SKM-1 treated with dmso at 0.1 percent for 144 hours (cell line): ENCODE measurements around the gene RAMP1.
"Not testable (repeated sequence)": the region's sequence is repeated elsewhere in the genome, so short reads cannot be mapped to it uniquely, and the experiment has no call there.

ENCODE experiments used
- DNase-seq: peaks from one replicate; lab custom pipeline; 2025; ENCODE audit not compliant: unreplicated experiment; lab: John Stamatoyannopoulos, UW

RAMP1 gene

DNA sequence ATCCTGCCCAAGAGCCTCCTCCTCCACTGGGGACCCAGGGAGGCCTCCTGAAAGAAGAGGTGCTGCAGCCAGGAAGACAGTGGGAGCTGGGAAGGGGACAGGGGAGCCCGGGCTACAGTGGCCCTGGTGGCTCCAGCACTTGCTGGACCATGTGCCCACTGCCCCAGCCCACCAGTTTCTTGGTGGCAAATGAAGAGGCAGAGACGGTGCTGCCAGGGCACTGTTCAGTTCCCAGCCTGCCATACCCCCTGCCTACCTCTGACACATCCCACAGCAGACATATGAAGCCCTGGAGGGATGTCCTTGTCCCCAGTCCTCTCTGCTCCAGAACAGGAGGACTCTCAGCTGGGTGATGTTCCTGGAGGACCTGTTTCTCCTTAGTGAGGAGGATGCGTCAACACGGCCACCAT lies 3.7 kb downstream of the RAMP1 start:
- no peak for DNase-seq

DNA sequence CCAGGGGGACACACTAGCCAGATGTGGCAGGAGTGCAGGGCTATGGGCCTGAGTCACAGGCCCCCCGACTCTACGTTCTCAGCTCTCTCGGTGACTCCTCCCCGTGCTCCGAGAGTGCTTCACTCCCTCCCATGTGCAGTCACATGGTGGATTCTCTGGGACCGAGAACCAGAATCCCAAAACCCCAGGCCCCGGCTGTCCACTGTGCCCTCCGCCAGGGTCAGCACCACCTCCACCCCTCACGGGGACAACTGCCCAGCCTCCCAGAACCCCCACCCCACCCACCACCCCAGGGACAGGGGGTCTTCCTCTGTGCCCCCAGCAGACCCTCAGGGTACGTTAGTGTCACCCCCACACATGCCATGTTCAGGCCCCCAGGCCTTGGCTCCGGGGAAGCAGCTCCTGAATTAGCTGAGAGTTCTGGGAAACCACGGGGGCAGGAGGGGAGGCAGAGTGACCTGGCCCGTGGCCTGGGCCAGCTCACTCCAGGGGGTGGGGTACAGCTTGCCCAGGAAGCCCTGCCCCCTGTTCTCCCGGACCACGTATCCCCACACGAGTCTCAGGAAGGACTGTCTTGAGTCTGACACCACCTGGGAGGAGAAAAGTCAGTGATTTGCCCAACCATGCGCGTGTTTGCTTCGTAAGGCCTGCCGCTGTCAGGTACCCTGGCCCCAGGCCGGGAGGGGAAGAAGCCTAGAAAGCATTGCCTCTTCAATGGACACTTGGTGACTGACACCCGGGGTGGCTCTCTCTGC lies 4.4 kb downstream of the RAMP1 start:
- no peak for DNase-seq

DNA sequence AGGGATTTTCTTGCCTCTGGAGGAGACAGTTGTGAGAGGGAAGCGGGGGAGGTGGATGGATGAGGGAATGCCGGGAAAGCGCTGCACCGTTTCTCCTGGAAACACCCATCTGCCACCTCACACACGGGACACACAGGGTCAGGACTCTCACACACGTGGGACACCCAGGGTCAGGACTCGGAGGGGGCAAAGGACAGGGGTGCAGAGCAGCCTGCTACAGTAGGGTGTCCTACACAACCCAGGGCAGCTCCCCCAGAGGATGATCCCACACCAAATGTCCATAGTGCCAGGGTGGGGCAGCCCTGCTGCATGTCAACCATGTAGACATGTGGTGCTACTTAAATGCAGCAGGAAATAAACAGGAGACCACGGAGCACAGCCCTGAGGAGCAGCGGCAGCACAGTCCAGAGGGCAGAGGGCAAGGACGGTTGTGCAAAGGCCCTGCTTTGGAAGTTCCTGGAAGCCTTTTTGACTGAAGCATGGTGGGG lies 5.1 kb downstream of the RAMP1 start:
- no peak for DNase-seq

DNA sequence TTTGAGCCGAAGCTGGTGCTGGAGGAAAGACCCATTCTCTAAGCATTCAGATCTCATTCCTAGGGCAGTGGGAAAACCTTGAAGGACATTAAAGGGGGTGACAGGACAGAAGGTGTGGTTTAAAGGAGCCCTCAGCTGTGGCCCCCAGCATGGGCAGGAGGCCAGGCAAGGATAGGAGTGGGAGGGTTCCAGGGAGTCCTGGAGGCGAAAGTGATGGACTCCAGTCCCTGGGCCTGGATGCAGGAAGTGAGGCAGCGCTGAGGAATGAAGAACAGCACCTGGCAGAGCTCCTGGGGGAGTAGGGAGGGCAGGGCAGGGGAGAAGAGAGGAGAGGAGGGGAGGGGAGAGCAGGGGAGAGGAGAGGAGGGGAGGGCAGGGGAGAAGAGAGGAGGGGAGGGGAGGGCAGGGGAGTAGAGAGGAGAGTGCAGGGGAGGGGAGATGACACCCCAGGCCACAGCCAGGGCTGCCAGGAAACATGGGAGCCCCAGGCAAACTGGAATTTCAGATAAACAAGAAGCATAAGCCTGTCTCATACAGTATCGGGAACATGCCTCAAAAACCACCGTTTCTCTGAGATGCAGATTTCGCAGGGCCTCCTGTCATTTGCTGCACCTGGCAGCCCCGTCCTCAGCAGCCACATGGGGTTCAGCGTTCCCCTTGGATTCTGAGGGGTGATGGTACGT lies 5.7 kb downstream of the RAMP1 start:
- no peak for DNase-seq

DNA sequence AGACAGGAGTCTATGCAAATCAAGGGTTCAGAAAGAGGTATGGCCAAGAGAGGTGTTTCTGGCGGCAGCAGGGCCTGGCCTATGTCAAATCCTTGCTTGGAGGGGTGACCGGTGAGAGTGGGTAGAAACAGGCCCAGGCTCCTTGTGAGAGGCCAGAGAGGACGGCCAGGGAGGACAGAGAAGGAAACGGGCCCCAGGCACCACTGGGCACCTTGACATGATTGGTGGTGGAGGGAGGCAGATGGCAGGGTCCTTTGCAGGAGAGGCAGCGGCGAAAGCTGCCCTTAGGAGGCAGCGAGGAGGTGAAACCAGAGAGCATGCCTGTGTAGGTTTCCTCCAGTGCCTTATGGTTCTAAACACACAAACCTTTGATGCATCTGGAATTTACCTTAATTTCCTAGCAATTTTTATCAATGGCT lies 6.2 kb downstream of the RAMP1 start:
- DNase-seq: no peak

DNA sequence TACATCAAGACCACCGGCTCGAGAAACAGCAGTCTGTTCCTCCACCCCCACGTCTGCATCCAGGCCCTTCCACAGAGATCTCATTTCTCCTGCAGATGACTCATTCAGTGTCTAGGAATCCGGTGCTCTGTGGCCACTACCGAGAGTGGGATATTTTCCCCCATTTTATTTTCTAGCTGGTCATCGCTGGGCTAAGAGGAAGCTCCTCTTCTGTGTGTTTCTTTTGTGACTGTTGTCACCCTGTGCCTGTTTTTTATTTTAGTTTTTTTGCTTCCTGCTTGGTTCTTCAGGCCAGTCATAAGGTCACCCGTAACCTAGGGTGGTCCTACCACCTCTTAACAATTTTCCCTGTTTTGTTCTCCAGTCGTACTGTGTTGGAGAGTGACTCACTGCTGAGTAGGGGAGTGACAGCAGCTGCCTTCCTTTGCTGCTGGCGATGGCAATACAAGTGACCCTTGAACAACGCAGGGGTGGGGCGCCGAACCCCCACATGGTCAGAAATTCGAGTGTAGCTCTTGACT lies 6.7 kb downstream of the RAMP1 start:
- no peak for DNase-seq

DNA sequence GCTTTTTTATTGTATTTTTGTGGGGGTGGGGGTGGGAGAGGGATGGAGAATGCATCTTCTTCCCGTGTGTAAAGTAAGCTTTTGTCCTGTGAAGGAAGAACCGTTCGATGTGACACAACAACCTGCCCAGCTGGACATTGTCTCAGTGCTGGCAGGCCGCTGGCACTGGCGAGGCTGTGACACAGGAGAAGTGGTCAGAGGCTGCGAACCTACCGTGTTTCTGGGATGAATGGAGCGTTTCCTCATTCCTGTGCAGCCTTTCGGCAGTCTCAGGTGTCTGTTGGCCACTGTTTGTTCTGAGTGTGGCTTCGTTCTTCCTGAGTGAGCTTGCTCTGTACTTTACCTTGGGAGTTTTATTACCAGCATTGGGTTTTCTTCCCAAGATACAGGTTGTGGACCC lies 8.0 kb downstream of the RAMP1 start:
- DNase-seq: no peak

DNA sequence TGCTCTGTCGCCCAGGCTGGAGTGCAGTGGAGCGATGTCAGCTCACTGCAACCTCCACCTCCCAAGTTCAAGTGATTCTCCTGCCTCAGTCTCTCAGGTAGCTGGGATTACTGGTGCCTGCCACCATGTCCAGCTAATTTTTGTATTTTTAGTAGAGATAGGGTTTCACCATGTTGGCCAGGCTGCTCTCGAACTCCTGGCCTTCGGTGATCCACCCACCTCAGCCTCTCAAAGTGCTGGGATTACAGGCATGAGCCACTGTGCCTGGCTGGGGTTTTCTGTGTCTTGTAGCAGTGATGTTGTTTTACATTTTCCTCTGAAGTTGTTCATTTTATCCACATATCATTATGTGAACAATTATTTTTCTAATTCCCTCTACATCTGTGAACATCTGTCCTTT lies 8.7 kb downstream of the RAMP1 start:
- not testable (repeated sequence) for DNase-seq

DNA sequence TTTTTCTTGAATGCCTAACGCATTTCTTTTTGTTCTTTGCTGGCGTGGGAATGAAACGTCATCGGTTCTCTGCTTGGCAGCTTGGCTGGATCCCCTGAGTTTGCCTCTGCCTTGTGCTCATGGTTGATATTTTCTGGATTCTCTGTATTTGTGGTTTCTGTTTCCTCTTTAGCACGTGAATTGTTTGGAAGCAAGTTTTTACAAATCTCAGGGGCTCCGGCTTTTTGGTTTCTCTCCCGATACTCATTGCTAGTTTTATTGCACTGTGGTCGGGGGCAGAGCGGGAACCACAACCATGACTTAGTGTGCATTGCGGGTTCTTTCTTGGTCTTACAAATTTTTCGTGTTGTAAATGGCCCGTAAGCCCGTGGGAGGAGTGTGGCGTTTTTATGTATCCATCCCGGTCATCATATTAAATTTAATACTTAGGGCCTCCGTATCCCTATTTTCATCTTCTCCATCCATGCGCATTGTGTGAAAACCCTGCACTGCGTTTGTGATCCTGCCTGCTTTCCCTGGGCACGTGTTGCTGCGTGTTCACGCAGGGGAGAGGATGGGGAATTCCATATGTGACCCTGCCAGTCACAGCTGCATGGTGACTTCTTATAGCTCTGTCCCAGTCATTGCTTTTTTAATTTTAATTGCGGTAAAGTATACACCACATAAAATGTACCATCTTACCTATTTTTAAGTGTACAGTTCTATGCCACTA lies 9.4 kb downstream of the RAMP1 start:
- no peak for DNase-seq

DNA sequence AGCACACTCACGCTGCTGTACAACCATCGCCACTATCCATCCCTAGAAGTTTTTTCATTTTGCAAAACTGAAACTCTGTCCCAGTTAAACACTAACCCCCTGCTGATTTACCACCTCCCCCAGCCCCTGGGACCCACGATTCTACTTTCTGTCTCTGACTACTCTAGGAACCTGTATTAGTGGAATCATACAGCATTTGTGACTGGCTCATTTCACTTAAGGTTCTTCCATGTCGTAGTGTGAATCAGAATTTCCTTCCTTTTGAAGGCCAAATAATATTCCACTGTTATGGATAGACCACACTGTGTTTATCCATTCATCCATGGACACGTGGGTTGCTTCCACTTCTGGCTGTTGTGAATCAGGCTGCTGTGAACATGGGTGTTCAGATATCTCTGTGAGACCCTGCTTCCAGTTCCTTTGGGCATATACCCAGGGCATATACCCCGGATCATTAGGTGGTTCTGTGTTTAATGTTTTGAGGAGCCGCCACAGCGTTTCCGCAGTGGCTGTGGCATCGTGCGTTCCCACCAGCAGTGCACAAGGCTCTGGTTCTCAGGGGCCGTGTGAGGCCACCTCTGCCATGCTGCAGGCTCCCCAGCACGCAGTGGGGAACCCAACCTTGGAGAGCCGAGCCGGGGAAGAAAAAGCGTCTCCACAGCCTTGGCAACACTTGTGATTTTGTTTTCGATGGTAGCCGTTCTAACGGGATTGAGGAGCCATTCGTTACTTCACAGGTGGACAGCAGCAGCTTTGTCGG lies 10.1 kb downstream of the RAMP1 start:
- DNase-seq: no peak

DNA sequence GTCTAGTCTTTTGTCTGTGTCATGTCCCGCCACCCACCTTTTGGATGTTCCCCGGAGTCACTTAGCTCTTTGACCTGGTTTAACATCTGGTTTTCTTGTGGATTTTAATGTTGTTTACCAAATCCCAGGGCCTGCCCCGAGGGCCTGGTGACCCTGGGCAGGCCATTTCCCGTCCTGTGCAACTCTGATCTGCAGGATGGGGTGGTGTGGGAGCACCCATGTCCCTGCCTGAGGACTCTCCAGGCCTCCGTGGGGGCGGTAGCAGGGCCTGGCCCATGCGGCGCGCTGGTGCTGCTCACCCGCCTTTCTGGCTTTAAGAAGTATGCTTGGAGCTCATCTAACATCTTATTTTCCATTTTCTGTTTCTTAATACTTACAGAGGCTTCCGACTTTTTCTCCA lies 10.7 kb downstream of the RAMP1 start:
- no peak for DNase-seq

DNA sequence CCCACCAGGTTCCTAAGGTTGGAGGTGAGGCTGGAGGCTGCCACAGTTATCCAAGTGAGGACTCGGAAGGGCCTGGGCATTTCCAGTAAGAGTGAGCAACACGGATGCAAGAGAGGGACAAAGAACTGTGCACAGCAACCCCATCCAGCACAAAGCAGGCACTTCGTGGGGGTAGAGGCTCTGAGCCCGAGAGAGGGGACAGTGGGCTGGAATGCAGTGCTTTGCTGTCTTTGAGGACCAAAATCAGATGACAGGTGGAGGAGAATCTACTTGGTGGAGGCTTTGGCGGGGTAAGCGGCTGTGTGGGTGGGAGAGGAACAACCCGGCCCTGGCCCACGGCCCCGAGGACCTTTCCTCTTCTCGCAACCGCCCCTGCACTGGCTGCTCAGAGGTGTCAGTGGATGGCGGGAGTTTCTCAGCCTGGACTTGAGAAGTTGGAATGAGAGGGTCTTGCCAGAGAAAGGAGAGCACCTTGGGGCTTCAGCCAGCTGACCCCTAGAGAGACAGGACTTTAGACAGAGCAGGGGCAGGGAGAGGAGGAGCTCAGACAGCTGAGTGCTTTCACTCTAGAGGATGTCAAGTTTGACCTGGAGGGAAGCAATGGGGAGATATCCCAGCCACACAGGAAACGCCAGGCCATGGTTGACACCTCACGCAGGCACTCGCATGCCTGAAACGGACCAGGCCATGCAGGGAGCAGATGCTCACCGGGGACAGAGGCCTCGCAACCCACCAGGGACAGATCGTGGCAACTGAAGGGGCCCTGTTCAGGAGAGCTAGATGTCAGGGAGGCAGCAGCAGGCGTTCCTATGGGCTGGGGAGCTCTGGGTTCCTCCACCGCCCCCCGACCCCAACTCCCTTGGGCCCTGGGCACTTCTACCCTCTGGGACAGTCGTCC lies 11.6 kb downstream of the RAMP1 start:
- no peak for DNase-seq

DNA sequence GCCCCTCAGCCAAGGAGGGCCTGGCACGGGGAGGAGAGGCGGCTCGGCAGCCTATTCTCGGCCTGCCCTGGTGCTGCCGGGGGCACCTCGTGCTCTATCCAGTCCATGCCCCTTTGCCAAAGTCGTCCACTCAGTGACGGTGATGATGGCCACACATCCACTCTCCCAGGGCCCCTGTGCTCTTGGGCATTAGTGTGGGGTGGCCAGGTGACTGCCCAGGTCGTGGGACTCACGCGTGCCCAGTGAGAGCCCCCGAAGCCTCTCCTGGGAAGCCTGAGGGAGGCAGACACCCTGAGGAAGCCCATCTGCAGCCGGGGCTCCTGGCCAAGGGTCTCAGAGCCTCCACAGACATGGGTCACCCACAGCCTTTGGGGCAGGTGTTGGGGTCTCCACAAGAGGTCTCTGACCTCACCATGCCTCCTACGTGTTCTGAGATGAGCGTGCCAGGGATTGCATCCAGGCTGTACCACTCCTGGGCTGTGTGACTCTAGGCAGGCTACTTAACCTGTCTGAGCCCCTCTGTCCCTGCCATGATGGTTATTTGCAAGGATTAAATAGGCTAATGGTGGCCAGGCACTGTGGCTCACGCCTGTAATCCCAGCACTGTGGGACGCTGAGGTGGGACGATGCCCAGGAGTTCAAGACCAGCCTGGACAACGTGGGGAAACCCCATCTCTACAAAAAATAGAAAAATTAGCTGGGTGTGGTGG lies 12.9 kb downstream of the RAMP1 start:
- no peak for DNase-seq

DNA sequence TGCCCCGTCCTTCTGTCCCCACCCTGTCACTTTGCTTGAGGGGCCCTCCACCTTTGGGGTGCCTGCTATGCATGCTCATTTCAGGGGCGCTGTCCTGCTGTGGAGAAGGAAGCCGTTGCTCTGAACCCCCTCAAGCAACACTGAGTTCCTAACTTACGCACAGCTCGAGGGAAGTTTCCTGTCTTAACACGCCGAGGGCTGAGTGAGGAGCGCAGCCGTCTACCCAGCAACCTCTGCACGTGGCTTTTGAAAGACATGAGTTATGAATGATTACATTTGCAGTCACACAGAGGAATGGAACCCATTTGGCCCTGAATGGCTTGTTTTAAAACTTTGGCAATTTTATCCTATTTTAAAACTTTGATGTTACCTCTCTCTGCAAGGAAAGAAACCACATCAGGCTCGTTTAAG lies 14.0 kb downstream of the RAMP1 start:
- no peak for DNase-seq

DNA sequence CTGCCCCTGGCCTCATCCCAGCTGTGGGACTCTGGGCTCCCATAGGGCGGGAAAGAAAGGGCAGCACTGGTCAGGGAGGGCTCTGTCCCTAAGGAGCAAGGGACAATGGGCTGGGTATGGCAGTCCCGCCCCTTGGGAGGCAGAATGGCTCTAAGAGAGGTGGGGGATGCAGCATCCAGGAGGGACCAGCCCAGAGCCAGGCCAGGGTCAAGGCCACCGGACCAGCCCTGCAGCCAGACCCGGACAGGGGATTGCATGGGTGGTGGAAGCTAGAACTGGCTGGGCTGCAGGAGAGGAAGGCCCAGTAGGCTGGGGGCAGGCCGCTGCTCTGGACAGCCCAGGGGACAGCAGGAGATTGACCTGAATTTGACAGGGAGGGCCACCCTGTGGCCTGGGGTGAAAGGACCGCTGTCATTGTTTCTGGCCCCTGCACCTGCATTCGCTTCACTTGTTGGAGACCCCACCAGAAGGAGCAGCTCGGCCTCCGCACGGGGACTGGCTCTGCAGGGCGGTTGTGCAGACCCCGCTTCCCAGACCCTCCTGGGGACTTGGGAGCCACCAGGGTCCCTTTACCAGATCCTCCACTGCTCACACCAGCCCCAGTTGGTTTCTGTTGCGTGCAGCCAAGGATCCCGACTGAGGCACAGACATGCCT lies 14.6 kb downstream of the RAMP1 start:
- no peak for DNase-seq

DNA sequence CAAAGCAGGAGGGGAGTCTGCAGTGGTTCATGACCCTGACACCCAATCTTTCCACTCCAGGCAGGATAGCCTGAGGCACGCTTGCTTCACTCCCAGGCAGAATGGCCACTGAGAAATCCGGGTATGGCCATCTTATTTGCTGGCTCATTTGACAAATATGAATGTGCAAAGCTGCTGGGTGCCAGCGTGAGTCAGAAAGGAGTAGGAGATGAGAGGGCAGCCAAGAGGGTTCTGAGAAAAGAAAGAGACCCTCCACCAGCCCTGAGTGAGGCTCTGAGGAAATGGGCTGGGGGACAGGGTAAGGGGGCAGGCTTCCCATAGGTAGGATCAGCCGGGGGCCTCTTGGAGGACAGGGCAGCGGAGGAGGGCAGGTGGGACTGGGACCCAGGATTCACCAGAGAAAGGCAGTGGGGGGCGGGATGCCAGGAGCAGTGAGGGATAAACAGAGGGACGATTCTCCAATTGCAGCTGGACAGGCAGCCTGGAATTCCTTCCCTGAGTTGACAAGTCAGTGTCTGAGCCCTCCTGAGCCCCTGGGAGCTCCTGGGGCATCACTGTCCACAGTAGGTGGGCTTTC lies 15.2 kb downstream of the RAMP1 start:
- DNase-seq: no peak

DNA sequence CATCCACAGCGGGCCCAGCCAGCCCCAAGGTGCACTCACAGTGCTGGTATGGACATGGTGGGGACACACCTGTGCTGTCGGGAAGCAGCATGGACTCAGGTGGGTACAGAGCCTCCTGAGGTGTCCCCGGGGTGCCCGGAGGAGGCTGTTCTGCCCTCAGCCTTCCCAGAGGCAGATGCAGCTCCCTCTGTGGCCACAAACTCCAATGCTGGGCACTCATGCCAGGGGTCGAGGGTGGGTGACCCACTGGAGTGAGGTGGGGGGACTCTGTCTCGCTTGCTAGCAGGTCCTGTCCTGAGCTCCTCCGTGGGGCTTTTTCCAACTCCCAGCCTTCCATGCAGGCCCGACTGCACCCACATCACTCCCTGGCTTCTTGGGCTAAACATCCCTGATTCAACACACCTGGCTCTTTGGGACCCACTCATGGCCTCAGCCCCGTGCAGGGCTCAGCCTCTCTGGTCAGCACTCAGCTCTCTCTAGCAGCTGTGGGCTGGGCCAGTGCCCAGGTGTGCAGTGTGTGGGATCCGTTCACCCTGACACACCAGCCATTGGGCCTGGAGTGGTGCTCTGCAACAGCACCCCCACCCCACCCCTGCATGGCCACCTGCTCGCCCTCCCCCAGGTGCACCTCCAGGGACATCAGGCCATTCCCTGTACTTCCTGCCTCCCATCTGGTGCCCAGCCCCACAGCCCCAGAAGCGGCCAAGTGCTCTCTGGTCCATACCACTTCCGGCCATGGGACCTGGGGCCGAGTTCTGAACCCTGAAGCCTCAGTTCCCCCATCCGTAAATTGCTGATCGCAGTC lies 16.0 kb downstream of the RAMP1 start:
- no peak for DNase-seq

DNA sequence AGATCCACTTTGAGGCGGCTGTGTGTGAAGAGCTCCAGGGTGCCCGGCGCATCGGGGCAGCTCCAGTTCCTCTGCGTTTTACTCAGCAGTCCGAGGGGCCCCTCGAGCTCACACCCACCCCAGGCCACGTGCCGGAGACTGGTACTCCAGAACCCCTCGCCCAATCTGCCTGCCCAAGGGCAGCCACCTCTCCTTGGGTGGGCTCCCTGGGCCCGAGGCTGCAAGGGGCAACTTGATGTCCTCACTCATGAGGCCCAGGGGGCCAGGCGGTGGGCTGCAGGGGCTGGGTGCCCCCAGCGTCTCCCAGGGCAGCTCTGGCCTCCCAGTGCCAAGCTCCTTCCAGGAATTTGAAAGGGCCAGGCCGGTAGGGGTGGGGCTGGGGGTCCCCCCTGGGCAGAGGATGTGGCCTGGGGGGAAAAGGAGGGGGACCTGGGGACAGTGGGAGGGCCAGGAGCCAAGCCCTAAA lies 16.7 kb downstream of the RAMP1 start:
- DNase-seq: no peak
